Epithelial cell of prostate (primary cell): ENCODE data around the gene LSM3.
"Not testable (repeated sequence)": the region's sequence is repeated elsewhere in the genome, so short reads cannot be mapped to it uniquely, and the experiment has no call there.

Source experiments
- DNase-seq: peaks from one replicate; pipeline ENCODE4 v3.0.0-alpha.2; 2011; ENCODE audit warnings: low read depth, low spot score
- H3K27ac ChIP-seq: fragments of 450-650 bp; 2 replicates; pipeline ENCODE4 v1.5.1; 2017; ENCODE audit warnings: mild to moderate bottlenecking

Gene LSM3

GRCh38 chr3:14214764-14215163 is 36.1 kb downstream of the LSM3 start:
- no peak for DNase-seq
- no peak overlapping the region for H3K27ac ChIP-seq

DNA sequence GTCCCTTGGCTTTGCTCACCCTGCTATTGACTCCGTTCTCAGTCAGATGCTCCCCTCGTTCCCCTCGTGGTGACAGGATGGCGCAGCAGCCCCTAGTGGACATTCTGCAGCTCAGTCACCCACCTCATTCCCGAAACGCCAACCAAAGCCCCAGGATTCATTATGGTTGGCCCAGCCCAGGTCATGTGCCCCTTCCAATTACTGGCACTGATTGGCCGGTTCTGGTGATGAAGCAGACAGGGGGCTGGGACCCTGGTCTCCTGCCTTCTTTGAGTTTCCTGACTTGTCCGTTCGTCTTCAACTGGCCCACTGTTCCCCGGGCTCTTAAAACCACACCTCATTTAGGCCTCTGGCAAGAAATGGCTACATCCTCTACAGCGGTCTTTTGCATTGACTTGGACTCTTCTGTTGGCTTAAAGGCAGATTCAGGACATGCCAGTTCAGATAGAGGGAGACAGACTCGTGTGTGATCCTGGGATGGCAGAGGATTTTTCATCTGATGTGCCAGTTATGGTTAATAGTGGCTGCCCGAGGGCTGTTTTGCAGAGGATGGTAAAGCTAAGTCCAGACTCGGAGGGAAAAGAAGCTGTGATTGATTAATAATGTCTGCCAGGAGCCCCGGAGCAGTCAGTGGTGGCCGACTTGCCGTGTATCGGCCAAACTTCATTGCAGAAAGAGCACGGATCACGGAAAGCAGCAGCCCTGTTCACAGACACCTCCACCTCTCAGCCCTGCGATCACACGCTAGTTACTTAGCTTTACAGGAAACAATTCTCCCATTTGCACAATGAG is 37.8 kb downstream of the LSM3 start:
- no peak for DNase-seq
- H3K27ac ChIP-seq = no peak overlapping the region

GRCh38 chr3:14218355-14218754 is 39.7 kb downstream of the LSM3 start:
- no peak for DNase-seq
- H3K27ac ChIP-seq = no peak overlapping the region

- H3K27ac ChIP-seq = no peak overlapping the region
- DNase-seq = no peak
Measured at GRCh38 chr3:14220933-14221332, 42.3 kb downstream of the LSM3 start.

DNA sequence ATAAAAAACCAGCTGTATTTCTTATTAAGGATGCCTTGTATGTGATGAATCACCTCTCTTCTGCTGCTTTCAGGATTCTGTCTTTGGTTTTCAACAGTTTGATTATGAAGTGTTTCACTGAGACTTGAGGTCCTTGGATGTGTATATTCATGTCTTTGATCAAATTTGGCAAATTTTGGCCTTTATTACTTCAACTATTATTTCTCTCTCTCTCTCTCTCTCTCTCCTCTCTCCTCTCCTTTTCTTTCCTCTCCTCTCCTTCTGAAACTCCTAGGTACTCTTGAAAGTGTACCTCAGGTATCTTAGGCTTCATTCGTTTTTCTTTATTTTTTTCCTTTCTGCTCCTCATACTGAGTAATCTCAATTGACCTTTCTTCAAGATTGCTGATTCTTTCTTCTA is 43.3 kb downstream of the LSM3 start:
- no peak for DNase-seq
- H3K27ac ChIP-seq = no peak overlapping the region

DNA sequence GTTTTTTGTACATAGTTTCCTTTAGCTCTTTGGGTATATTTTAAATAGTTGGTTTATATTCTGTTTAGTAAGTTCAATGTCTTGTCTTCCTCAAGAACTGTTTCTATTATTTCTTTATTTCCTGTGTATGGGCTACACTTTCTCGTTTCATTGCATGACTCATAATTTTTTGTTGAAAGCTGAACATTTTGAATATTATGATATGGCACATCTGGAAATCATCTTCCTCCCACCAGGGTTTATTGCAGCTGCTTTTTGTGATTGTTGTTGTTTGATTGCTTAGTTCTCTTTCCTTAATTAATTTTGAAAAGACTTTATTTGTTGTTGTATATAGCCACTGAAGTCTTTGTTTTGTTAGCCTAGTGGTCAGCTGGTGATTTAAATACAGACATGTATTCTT is 43.8 kb downstream of the LSM3 start:
- H3K27ac ChIP-seq = no peak overlapping the region
- DNase-seq = no peak

- no peak for DNase-seq
- no peak overlapping the region for H3K27ac ChIP-seq
Measured at GRCh38 chr3:14222900-14223594, 44.4 kb downstream of the LSM3 start.

DNA sequence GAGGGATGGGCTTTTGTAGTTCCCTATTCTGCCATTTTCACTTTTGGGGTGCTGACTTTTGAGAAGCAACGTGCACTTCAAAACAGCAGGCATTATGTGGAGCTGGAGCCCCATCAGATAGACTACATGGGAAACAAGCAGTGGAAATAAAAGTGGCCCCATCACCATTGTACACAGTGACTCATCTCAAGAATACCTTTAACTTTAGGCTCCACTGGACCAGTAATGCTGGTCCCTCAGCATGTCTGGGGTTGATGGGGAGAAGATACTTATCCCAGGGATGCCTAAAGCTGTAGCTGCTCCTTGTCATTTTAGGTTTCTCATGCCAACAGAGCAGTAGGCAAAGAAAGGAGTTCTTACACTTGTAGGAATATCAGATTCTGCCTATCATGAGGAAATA is 45.0 kb downstream of the LSM3 start:
- no peak for DNase-seq
- H3K27ac ChIP-seq = no peak overlapping the region

GRCh38 chr3:14224895-14225294 is 46.3 kb downstream of the LSM3 start:
- peak overlapping the region; percentile 31 for H3K27ac ChIP-seq
- DNase-seq = no peak

GRCh38 chr3:14225421-14225820 is 46.8 kb downstream of the LSM3 start:
- H3K27ac ChIP-seq = peak overlapping the region; percentile 31
- no peak for DNase-seq

DNA sequence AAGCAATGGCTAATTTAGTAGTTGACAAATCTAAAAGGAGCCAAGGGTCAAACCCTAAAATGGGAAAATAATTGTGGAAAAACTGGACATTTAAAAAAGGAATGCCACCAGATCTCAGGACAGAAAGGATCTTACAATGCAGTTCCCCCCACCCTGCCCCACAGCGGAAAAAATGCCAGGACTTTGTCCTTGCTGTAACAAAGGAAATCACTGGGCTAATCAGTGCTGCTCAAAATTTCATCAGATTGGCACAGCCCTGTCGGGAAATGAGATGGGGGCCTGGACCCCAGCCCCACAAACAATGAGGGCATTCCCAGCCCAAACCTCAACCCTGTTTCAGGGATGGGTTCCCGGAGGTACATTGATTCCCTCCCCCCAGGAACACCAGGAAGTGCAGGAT is 47.7 kb downstream of the LSM3 start:
- not testable (repeated sequence) for DNase-seq, H3K27ac ChIP-seq

DNA sequence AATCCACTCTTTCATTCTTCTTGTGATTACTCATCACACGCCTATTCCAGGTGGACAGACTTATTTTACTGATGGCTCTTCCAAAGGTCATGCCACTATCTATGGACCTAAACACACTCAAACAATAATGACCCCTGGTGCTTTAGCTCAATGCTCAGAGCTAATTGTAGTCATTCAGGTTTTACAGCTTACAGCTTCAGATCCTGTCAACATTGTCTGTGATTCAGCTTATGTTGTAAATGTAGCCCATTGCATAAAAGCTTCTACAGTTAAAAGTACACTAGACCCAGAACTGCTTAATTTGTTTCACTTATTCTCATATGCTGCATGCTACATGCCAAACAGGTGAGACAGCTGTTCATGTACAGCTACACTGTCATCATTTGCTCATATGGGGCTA is 49.2 kb downstream of the LSM3 start:
- peak; percentile 56 for DNase-seq
- H3K27ac ChIP-seq = peak overlapping the region; percentile 30

DNA sequence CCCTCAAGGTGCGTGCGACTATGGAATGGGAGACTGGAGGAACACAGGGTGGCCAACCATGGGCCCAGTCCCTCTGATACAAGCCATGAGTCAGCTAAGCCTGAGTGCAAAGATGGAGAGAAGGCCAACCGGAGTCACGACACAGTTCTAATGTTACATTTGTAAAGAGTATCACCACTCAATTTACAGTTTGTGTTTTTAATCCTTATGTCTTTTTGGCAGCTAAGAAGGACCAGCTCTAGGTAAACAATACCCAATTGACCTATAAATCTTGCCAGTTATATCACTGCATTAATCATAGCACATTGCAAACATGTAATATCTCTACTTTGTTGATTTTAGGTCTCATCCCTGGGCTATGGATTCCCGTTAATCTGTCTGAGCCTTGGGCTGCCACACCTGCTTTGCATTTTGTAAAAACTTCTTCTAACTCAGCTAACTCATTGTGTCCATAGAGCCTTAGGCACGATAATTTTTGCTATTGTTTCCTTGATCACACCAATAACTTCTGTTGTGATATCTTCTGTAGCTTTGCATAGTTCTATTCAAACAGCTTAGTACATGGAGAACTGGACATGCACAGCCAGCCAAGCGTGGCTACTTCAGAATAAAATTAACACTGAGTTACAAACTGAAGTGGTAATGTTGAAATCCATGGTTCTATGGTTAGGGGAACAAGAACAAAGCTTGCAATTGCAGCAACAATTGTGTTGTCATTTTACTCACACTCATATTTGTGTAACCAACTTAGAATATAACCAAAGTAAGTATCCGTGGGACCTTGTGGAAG is 50.3 kb downstream of the LSM3 start:
- H3K27ac ChIP-seq = peak overlapping the region; percentile 30
- no peak for DNase-seq

- not testable (repeated sequence) for H3K27ac ChIP-seq, DNase-seq
Measured at GRCh38 chr3:14229695-14230094, 51.1 kb downstream of the LSM3 start.

DNA sequence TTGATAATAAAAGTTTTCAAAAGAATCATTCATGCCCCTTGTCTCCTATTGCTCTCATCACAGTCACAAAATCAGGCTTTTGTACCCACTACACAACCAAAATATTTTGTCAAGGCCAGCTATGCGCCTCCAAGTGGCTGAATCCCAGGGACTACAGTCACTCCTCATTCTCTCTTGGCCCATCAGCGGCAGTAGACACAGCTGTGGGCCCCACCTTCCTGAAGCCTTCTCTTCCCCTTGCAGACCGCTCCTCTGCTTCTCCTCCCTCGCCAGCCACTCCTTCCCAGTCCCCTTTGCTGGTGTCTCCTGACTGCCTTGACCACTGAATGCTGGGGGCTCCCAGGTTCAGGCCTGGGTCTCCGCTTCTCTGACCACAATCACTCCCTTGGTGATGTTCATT is 52.1 kb downstream of the LSM3 start:
- DNase-seq = no peak

DNA sequence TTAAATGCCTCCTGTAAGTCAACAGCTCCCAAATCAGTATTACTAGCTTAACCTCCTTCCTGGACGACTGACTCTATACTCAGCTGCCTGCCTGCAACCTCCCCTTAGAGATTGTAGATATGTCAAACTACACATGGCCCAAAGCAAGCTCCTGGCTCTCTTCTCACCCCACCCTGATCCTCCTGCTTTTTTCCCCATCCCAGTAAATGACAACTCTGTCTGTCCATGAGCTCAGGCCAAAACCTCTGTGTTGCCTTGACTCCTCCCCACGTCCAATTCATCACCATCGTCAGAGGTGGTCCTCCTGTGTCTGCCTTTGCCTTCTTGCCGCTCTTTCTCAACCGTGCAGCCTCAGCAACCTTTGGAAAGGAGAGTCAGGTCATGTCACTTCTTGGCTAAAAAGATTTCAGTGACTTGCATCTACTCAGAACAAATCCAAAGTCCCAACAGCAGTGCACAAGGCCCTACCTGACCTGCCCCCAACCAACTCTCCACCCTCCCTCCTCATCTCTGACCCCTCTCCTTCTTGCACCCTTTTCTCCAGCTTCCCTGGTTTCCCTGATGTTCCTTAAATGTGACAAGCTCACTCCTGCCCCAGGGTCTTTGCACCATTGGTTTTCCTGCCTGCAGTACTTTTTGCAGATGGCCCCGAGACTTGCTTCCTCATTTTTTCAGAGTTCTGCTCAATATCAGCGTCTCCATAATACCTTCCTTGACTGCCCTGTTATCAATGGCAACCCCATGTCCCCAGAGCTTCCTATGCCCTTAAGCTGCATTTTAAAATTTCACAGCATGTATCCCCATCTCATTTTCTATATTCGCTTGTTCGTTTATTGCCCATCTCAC is 52.8 kb downstream of the LSM3 start:
- no peak for DNase-seq
- no peak overlapping the region for H3K27ac ChIP-seq

More for the DNA sequence above, 52.1 kb downstream of the LSM3 start:
- H3K27ac ChIP-seq = no peak overlapping the region

DNA sequence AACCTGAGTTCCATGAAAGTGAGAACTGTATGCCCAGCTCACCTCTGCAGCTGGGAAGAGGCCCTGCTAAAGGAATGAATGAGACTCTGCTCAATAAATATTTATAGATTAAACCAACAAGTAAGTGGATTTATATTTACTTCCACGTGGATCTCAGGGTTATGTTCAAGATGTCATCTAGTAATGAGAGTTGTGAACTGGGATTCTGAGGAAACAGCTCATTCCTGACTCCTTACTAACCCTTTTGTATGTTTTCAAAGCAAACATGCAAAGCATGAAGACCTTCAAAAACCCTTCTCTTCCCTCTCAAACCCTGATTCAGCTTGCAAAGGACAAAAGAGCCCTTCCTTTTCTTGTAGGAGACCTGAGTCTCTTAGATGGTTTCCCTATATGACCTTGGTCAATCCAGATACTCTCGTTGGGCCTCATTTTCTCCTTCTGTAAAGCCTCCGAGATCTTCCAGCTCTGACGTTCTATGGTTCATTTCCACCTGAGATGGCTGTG is 53.4 kb downstream of the LSM3 start:
- no peak for DNase-seq
- no peak overlapping the region for H3K27ac ChIP-seq

DNA sequence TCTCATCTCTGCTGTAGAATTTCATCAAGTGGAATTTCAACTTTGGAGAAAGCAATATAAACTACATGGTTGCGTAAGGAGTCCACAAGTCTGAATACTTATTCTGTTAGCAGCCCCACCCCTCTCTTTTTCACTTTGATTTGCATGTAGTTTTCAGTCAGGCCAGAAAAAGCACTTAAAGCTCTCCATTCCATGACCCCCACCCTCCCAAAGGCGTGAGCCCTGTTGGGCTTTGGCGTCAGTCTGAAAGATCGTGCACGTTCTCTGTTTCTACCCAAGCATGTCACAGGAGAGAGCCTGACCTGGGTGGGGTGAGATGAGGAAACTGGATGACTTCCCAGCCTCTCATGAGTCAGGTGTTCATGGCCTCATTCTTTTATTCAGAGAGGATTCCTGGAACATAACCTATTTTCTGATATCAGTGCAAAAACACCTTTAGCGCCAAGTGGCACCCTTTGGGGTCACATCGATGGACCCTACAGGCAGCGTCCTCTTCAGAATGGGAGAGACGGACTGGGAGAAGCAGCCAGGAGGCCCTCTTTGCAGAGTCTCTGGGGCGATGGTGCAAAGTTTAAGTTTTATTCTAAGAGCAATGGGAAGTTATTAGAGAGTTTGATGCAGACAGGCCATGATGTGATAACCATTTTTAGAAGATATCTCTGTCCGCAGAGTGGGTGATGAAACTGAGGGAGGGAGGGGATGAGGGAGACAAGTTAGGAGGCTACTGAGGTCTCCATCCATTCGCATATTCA is 55.8 kb downstream of the LSM3 start:
- H3K27ac ChIP-seq = peak overlapping the region; percentile 77
- DNase-seq = peak; percentile 66
